GM18498 (cell line): ENCODE data around the gene VWA8.
"Not testable (repeated sequence)": the region's sequence is repeated elsewhere in the genome, so short reads cannot be mapped to it uniquely, and the experiment has no call there.

ENCODE experiments used
- ATAC-seq: cut with Tn5 transposase; IDR thresholded peaks from one replicate; pipeline ENCODE4 v1.9.1; 2021; ENCODE audit warnings: mild to moderate bottlenecking, moderate library complexity; ENCODE audit not compliant: unreplicated experiment

Gene VWA8

GRCh38 chr13:41756198-41756880, 204.6 kb downstream of the VWA8 start:
- no peak for ATAC-seq

GRCh38 chr13:41751734-41752445, 209.0 kb downstream of the VWA8 start:
- no peak for ATAC-seq

GRCh38 chr13:41751277-41751676, 209.6 kb downstream of the VWA8 start:
- no peak for ATAC-seq

GRCh38 chr13:41746259-41746658, 214.7 kb downstream of the VWA8 start:
- ATAC-seq: no peak

DNA sequence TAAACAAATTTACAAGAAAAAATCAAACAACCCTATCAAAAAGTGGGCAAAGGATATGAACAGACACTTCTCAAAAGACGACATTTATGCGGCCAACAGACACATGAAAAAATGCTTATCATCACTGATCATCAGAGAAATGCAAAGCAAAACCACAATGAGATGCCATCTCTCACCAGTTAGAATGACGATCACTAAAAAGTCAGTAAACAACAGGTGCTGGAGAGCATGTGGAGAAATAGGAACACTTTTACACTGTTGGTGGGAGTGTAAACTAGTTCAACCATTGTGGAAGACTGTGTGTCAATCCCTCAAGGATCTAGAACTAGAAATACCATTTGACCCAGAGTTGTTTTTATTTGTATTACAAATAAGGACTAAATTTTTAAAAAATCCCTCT, 215.4 kb downstream of the VWA8 start:
- not testable (repeated sequence) for ATAC-seq

GRCh38 chr13:41742917-41743552, 217.9 kb downstream of the VWA8 start:
- no peak for ATAC-seq

GRCh38 chr13:41740479-41740878, 220.4 kb downstream of the VWA8 start:
- ATAC-seq: no peak

- ATAC-seq: no peak
These were observed 238.0 kb downstream of the VWA8 start for GRCh38 chr13:41722684-41723535.

- no peak for ATAC-seq
These were observed 239.9 kb downstream of the VWA8 start for GRCh38 chr13:41720839-41721561.

- ATAC-seq: no peak
These were observed 244.7 kb downstream of the VWA8 start for GRCh38 chr13:41716236-41716635.

- ATAC-seq: no peak
These were observed 247.5 kb downstream of the VWA8 start for GRCh38 chr13:41713405-41713804.

GRCh38 chr13:41710771-41711170, 250.1 kb downstream of the VWA8 start:
- no peak for ATAC-seq

DNA sequence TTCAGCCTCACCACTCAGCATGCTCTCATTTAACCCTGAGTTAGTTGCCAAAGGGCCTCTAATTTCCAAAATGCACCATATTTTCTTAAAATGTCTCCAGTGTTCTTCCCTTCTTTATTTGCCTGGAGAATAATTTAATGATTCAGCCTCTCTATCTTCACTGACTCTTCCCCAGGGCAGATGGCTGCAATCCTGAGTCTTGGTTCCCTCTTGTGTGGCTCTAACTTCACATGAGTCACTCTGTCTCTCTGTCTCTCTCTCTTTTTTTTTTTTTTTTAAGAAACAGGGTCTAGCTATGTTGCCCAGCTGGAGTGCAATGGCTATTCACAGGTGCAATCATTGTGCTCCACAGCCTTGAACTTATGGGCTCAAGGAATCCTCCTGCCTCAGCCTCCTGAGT, 251.4 kb downstream of the VWA8 start:
- ATAC-seq: no peak

DNA sequence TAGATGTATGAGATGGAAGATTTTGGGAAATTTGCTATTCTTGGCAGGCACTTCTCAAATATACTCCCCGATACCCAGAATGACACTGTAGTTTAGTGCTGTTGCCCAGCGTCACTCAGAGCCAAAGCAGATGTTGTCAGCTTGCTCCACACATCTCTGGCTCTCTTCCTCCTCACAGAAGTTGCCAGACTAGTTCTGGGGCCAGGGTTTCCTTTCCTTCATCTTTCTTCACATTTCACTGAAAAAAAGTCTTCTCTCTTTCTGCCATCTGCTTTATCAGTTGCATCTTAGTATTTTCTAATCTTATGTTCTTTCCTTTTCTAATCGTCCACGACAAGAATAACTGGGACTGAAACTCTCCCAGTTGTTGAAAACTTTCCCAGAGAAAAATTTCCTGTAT, 252.2 kb downstream of the VWA8 start:
- no peak for ATAC-seq

GRCh38 chr13:41707194-41707821, 253.6 kb downstream of the VWA8 start:
- no peak for ATAC-seq

DNA sequence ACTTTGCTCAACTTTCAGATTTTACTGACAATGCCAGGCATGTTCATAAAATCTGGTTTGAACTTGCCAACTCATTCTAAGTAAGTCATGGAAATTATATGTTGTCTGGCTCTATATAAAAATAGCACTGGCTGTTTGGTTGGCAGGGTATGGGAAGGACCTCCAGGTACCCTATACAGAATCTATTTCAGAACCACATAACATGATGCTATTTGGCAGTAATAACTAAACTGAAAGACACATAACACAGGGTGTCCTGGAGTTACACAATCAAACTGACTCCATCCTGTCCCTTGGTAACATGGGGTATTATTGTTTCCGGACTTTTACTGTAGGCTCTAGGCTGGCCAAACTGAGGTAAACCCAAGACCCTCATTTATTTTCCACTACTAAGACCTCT, 254.8 kb downstream of the VWA8 start:
- no peak for ATAC-seq

DNA sequence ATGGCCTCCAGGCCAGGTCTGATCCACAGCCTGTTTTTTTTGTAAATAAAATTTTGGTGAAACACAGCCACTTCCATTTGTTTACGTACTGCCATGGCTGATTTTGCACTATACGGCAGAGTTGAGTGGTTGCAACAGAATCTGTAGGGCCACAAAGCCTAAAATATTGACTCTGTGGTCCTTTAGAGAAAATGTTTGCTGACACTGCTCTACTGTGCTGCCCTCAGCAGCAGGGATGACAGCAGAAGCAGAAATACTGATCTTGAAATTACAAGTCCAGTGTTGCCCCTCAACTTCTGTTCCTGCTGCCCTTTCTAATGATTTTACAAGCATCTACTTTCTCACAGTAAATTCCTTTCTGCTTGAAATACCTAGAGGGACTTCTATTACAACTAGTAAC, 258.4 kb downstream of the VWA8 start:
- ATAC-seq: no peak

DNA sequence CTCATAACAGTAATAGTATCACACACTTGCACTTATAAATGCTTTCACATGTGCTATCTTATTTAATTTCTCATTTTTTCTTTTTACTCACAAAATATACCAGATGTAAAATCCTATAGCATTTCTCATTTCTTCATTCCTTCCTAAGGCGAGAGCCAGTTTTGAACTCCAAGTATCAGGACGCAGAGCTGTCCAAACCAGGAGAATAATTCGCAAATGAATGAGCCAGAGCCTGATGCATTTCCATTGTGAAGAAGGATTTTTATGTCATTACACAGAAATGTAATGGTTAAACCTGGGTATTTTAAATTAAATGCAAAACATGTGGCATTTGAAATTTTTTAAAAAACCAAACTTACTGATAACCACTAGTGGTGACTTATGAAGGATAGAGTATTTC, 259.2 kb downstream of the VWA8 start:
- ATAC-seq: no peak

GRCh38 chr13:41700790-41701310, 260.1 kb downstream of the VWA8 start:
- ATAC-seq: no peak

- no peak for ATAC-seq
These were observed 261.1 kb downstream of the VWA8 start for GRCh38 chr13:41699759-41700158.
